Uterus (tissue), 4 donors: ENCODE measurements around the gene CHST14. TPM values are rescaled to one million over a fixed set of nuclear protein-coding genes. Genes with fewer than 3 reads are reported as not detected.

ENCODE experiments used
- DNase-seq, 2 donors: peaks; one replicate each; pipeline ENCODE4 v3.0.0-alpha.2; 2019 to 2020
- H3K27ac ChIP-seq, 2 donors: fragments of 200-600 bp; sonication (generic); 1 replicate in 1 of 2; 2 replicates in 1 of 2; pipeline ENCODE4 v1.5.1; 2016 to 2018
- H3K27me3 ChIP-seq, 2 donors: fragments of 200-600 bp; sonication (generic); one replicate each; pipeline ENCODE4 v1.5.1; 2018 to 2019; ENCODE audit warnings: control low read depth in 1 of 2
- H3K36me3 ChIP-seq, 2 donors: fragments of 200-600 bp; sonication (generic); one replicate each; pipeline ENCODE4 v1.5.1; 2019; ENCODE audit warnings: control low read depth in 1 of 2
- H3K4me1 ChIP-seq, 2 donors: fragments of 200-600 bp; sonication (generic); one replicate each; pipeline ENCODE4 v1.5.1; 2018 to 2019; ENCODE audit warnings: control low read depth in 1 of 2
- H3K4me3 ChIP-seq, 2 donors: fragments of 200-600 bp; sonication (generic); 1 replicate in 1 of 2; 2 replicates in 1 of 2; pipeline ENCODE4 v1.5.1; 2018 to 2019; ENCODE audit warnings: mild to moderate bottlenecking in 1 of 2
- H3K9me3 ChIP-seq, 2 donors: fragments of 200-600 bp; sonication (generic); one replicate each; pipeline ENCODE4 v1.5.1; 2019; ENCODE audit warnings: control low read depth in 1 of 2
- CTCF ChIP-seq, 4 experiments: fragments of 200-600 bp in 2 of 4; fragments of 450-650 bp in 2 of 4; sonication (generic) in 2 of 4; IDR thresholded peaks; one replicate each; pipeline ENCODE4 v1.5.1; 2016 to 2019; ENCODE audit warnings: antibody characterized with exemption in 4 of 4, mild to moderate bottlenecking in 2 of 4, moderate library complexity in 1 of 4
- POLR2A ChIP-seq, 2 donors: fragments of 450-650 bp; IDR thresholded peaks; one replicate each; pipeline ENCODE4 v1.6.1; 2016; ENCODE audit warnings: antibody characterized with exemption in 2 of 2, mild to moderate bottlenecking in 1 of 2, moderate library complexity in 1 of 2
- intact Hi-C: fragments of 100-400 bp; cut with DNase I; formaldehyde crosslinking; loops from one replicate; pipeline ENCODE4 v1.15.1; 2023; ENCODE audit warnings: low total_unique reads
- total RNA-seq, 4 donors: library from RNA; depleted of rRNA in 3 of 4; stranded (reverse); fragments of >200 nt in 3 of 4; gene quantifications; one replicate each; pipeline versions ENCODE4 v1.1.0 to v1.2.4, GENCODE V29; 2014 to 2023
- donor health status: DM: yes; HTN: yes; CAD: no.

CHST14 gene
- total RNA-seq, 4 donors from 2014 or later: 6.8 to 26.1 (median 17.9) TPM

DNA sequence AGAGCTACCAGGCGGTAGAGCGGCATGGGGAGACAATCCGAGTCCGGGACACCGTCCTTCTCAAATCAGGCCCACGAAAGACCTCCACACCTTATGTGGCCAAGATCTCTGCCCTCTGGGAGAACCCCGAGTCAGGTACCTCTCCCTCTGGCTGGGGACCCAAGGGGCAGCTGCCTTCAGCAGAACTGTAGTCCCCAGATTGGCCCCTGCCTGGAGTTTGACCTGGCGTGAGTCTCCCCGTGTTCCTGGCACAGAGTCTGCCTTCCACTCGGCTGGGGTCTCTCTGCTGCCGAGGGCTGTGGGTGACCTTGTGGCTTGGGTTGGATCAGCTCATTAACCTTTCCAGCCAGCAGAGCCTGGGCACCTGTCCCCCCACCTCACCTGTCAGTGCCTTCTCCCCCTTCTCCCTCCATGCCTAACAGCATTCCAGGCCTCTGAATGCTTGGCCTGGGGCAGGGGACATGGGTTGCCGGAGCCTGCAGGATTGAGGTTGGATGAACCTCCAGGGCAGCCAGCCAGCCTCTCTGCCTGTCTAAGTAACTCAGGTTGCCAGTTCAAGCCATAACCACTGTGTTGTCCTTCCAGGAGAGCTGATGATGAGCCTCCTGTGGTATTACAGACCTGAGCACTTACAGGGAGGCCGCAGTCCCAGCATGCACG is 6.8 kb upstream of the CHST14 start:
- no peak overlapping the region for H3K27ac ChIP-seq
- no peak for DNase-seq
- TF ChIP-seq POLR2A (IDR thresholded peaks at IDR 0.05) (no peak), CTCF (IDR thresholded peaks at IDR 0.05) (no peak)
- intact Hi-C loops: no loop called here
- H3K4me3 ChIP-seq: no peak overlapping the region
- no peaks in the 10 kb centered on the region for H3K9me3 ChIP-seq
- H3K4me1 ChIP-seq: no peaks in the 10 kb centered on the region
- no peaks in the 10 kb centered on the region for H3K27me3 ChIP-seq
- no peaks in the 10 kb centered on the region for H3K36me3 ChIP-seq

DNA sequence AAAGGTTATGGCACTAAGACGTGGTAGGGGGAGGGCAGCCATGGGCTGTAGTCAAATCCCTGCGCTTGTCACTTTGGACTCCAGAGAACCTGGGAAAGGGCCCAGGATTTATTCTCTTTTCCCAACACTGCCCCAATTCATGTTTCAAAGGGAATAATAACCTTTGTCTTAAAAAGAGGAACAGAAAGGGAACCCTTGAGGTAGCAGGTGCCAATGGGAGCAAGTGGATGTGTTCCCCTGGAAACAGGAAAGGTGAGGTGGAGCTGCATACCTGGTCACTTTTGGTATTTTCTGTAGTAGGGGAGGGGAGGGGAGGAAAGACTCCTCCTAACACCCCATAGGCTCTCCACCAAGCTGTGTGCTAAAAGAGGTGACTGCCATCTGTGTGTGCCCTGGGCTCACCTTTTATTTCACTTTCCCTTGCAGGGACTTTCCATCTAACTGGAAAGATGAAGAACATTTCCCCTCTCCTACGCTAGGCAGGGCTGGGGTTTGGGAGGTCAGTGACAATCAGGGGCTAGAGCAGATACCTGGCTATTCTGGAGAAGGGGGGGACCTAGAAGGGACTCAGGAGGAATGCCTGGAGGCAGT is 6.1 kb upstream of the CHST14 start:
- Histone ChIP-seq H3K27ac (no peak overlapping the region), H3K36me3 (no peaks in the 10 kb centered on the region), H3K27me3 (no peaks in the 10 kb centered on the region), H3K4me1 (no peaks in the 10 kb centered on the region), H3K9me3 (no peaks in the 10 kb centered on the region), H3K4me3 (no peak overlapping the region)
- DNase-seq: no peak
- intact Hi-C loops: no loop called here
- no peak for TF ChIP-seq CTCF (IDR thresholded peaks at IDR 0.05)
- no peak for TF ChIP-seq POLR2A (IDR thresholded peaks at IDR 0.05)

- Histone ChIP-seq H3K4me1 (no peaks in the 10 kb centered on the region), H3K9me3 (no peaks in the 10 kb centered on the region), H3K27me3 (no peaks in the 10 kb centered on the region), H3K4me3 (no peak overlapping the region), H3K27ac (no peak overlapping the region), H3K36me3 (no peaks in the 10 kb centered on the region)
- DNase-seq: no peak
- no peak for TF ChIP-seq CTCF (IDR thresholded peaks at IDR 0.05)
- no peak for TF ChIP-seq POLR2A (IDR thresholded peaks at IDR 0.05)
- intact Hi-C loops: no loop called here
These were observed 4.8 kb upstream of the CHST14 start for GRCh38 chr15:40465939-40466338.

DNA sequence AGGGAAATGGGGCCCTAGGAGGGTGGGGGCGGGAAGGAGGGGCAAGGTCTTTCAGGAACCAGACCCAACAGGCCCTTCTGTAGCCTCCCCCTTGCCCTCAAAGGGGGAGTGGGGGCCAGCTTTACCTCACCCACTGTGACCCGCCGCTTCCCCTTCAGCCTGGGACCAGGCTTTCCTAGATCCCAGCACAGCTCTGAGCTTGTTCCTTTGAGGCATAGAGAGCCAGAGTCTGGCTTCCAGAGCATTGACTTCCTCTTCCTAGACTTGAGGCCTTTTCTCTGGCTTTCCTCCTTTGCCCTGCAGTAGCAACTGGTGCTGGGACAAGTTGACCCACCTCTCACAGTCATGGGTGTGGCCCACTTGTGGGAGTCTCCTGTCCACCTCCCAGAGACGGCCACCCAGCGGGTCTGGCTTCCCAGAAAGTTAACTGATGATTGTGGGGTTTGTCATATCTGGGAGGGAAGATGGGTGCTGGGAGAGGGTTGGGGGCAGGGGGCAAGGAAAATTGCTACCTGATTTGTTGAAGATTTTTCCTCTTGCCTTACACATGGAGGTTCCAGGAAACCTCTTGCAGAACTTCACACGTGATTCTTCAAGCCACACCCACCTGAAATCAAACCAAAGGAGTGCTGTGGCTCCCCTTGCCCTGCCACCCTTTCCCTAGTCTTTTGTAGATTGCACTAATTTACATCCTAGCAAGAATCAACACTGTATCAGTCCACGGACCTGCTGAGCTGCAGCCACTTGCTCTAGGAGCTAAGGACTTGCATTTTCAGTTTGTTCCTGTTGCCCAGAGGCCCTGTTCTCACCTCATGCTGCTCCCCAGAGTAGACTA is 4.1 kb upstream of the CHST14 start:
- no peaks in the 10 kb centered on the region for H3K27me3 ChIP-seq
- H3K4me3 ChIP-seq: no peak overlapping the region
- no peak overlapping the region for H3K27ac ChIP-seq
- DNase-seq: no peak
- H3K9me3 ChIP-seq: no peaks in the 10 kb centered on the region
- TF ChIP-seq CTCF (IDR thresholded peaks at IDR 0.05): no peak
- intact Hi-C loops: no loop called here
- no peaks in the 10 kb centered on the region for H3K36me3 ChIP-seq
- H3K4me1 ChIP-seq: no peaks in the 10 kb centered on the region

DNA sequence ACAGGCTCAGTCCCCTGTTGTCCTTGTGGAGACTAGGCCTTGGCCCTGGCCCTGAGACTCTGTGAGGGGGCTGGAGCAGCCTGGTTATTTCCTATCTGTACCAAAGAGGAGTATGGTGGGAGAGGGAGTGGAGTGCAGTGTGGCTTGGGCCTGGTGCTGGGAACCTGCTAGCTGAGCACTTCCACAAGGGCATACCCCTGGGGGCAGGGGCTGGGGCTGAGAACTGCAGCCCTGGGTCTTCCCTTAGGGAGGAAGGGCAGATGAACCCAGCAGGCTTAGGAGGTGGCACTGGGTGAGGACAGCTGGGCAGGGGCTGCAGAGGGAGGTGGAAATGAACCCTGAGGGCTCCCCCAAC is 3.5 kb upstream of the CHST14 start:
- TF ChIP-seq CTCF (IDR thresholded peaks at IDR 0.05): no peak
- no peak for TF ChIP-seq POLR2A (IDR thresholded peaks at IDR 0.05)
- intact Hi-C loops: no loop called here
- DNase-seq: no peak
- Histone ChIP-seq H3K9me3 (no peaks in the 10 kb centered on the region), H3K4me1 (no peaks in the 10 kb centered on the region), H3K36me3 (no peaks in the 10 kb centered on the region), H3K27me3 (no peaks in the 10 kb centered on the region), H3K4me3 (no peak overlapping the region), H3K27ac (no peak overlapping the region)
